ENCODE results near the gene PPP2R5C. TPM values are rescaled to one million over a fixed set of nuclear protein-coding genes. Genes with fewer than 3 reads are reported as not detected.

PPP2R5C gene
- total RNA-seq, 1 donor: 114 TPM

- TF ChIP-seq, protein P1, sequence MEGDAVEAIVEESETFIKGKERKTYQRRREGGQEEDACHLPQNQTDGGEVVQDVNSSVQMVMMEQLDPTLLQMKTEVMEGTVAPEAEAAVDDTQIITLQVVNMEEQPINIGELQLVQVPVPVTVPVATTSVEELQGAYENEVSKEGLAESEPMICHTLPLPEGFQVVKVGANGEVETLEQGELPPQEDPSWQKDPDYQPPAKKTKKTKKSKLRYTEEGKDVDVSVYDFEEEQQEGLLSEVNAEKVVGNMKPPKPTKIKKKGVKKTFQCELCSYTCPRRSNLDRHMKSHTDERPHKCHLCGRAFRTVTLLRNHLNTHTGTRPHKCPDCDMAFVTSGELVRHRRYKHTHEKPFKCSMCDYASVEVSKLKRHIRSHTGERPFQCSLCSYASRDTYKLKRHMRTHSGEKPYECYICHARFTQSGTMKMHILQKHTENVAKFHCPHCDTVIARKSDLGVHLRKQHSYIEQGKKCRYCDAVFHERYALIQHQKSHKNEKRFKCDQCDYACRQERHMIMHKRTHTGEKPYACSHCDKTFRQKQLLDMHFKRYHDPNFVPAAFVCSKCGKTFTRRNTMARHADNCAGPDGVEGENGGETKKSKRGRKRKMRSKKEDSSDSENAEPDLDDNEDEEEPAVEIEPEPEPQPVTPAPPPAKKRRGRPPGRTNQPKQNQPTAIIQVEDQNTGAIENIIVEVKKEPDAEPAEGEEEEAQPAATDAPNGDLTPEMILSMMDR (IDR thresholded peaks at IDR 0.05; ENCODE audit: insufficient read depth, low read length): no peak
- DNase-seq (ENCODE audit: low read depth): no peak
- H3K4me3 ChIP-seq (ENCODE audit: low read depth, low read length): no peak overlapping the region
These were observed 178.2 kb downstream of the PPP2R5C start for GRCh38 chr14:101939646-101940170.

- TF ChIP-seq, protein P1 (IDR thresholded peaks at IDR 0.05; ENCODE audit: insufficient read depth, low read length): no peak
- DNase-seq (ENCODE audit: low read depth): no peak
- no peak overlapping the region for H3K4me3 ChIP-seq (ENCODE audit: low read depth, low read length)
These were observed 182.9 kb downstream of the PPP2R5C start for GRCh38 chr14:101944451-101944850.

DNA sequence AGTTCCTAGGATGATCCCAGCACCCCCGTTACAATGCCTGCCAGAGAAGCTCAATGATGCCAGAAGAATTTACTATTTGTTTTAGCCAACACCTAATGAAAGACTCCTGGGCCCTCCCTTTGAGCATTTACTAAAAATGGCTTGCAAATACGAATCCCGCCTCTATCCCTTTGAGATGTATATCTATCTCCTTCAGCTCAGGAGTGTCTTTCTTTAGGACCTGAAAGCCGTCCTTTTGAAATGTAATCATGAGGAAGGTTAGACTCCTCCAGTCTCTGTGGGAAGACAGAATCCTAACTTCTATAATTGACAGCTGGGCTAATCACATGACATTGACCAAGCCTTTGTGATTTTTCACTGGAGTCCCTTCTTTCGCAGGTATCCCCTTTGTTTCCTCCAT is 183.7 kb downstream of the PPP2R5C start:
- no peak for DNase-seq (ENCODE audit: low read depth)
- TF ChIP-seq, protein P1 (IDR thresholded peaks at IDR 0.05; ENCODE audit: insufficient read depth, low read length): no peak
- no peak overlapping the region for H3K4me3 ChIP-seq (ENCODE audit: low read depth, low read length)

- DNase-seq (ENCODE audit: low read depth): no peak
- TF ChIP-seq, protein P1 (IDR thresholded peaks at IDR 0.05; ENCODE audit: insufficient read depth, low read length): no peak
- H3K4me3 ChIP-seq (ENCODE audit: low read depth, low read length): peak overlapping the region; percentile 75
These were observed 186.0 kb downstream of the PPP2R5C start for GRCh38 chr14:101947577-101947903.

- TF ChIP-seq, protein P1 (IDR thresholded peaks at IDR 0.05; ENCODE audit: insufficient read depth, low read length): no peak
- DNase-seq (ENCODE audit: low read depth): peak; percentile 100
- H3K4me3 ChIP-seq (ENCODE audit: low read depth, low read length): peak overlapping the region; percentile 99
These were observed 186.6 kb downstream of the PPP2R5C start for GRCh38 chr14:101947904-101948665.

- H3K4me3 ChIP-seq (ENCODE audit: low read depth, low read length): peak overlapping the region; percentile 99
- no peak for DNase-seq (ENCODE audit: low read depth)
- TF ChIP-seq, protein P1 (IDR thresholded peaks at IDR 0.05; ENCODE audit: insufficient read depth, low read length): no peak
These were observed 187.2 kb downstream of the PPP2R5C start for GRCh38 chr14:101948666-101949216.

Data from fibroblast of the aortic adventitia (primary cell).